ENCODE data around the gene TSR1.

- no peak for TF ChIP-seq ATF6 (CRISPR knock-in tag; IDR thresholded peaks at IDR 0.05)
- TF ChIP-seq CTCF (IDR thresholded peaks at IDR 0.05 in 2 of 3, conservative IDR thresholded peaks at IDR 0.05 in 1 of 3; ENCODE audit: insufficient read depth in 2 of 3, low read depth in 1 of 3, low read length in 3 of 3) = no peak
- no peak for TF ChIP-seq CEBPZ (IDR thresholded peaks at IDR 0.05; ENCODE audit: borderline replicate concordance, low read depth, low read length)
- no peak for TF ChIP-seq NFIX (CRISPR knock-in tag; IDR thresholded peaks at IDR 0.05; ENCODE audit: low read depth)
- no peak for TF ChIP-seq ZNF121 (CRISPR knock-in tag; conservative IDR thresholded peaks at IDR 0.05)
- TF ChIP-seq POLR2AphosphoS5 (IDR thresholded peaks at IDR 0.05; ENCODE audit: control insufficient read depth, insufficient read depth, low read depth, low read length) = no peak
- TF ChIP-seq XRCC5 (IDR thresholded peaks at IDR 0.05; ENCODE audit: low read depth, low read length) = no peak
- TF ChIP-seq CHD2 (IDR thresholded peaks at IDR 0.05; ENCODE audit: low read depth, low read length) = no peak
- TF ChIP-seq BHLHE40 (IDR thresholded peaks at IDR 0.05; ENCODE audit: low read length) = no peak
- TF ChIP-seq ELF4 (CRISPR knock-in tag; IDR thresholded peaks at IDR 0.05) = no peak
- TF ChIP-seq SIN3A (IDR thresholded peaks at IDR 0.05; ENCODE audit: borderline replicate concordance in 2 of 2, control insufficient read depth in 1 of 2, low read depth in 2 of 2, low read length in 2 of 2) = no peak
- TF ChIP-seq HDAC1 (IDR thresholded peaks at IDR 0.05) = no peak
- TF ChIP-seq DNMT1 (IDR thresholded peaks at IDR 0.05) = no peak
- no peak for TF ChIP-seq TEAD1 (CRISPR knock-in tag; IDR thresholded peaks at IDR 0.05)
Measured at GRCh38 chr17:2274414-2274813, 61.8 kb downstream of the TSR1 start.
